Measurements from ENCODE around the gene TMPRSS4. TPM values are rescaled to one million over a fixed set of nuclear protein-coding genes. Genes with fewer than 3 reads are reported as not detected.

The TMPRSS4 gene
- total and polyA plus RNA-seq, 2 of the 13 experiments (the other 11 are each of a cell fraction or from before 2014, with no cell fraction given): 0.32 TPM; not detected in 1

DNA sequence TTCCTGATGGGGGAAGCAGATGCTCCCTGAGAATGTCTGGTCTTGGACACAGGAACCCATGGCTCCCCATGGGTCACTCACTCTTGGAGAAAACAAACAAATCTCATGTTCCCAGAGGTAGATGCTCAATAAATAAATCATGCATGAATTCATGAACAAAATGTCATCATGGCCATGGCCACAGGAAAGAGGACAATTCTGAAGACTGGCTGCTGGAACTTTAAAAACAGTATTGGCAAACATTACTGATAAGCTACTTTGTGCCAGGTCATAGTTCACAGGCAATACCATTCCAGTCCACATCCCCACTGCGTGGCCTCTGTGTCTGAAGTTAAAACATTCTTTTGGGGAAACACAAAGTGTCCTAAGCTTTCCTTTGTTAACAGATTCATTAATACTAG is 19.1 kb downstream of the TMPRSS4 start (continued):
- TF ChIP-seq NFE2L2 (IDR thresholded peaks at IDR 0.05; ENCODE audit: low read length) (no peak), HNRNPL (IDR thresholded peaks at IDR 0.05; ENCODE audit: low read depth, low read length) (no peak), RBAK (CRISPR knock-in tag; IDR thresholded peaks at IDR 0.05) (peak; percentile 56), HES4 (CRISPR knock-in tag; IDR thresholded peaks at IDR 0.05; ENCODE audit: borderline replicate concordance) (no peak), DMAP1 (CRISPR knock-in tag; IDR thresholded peaks at IDR 0.05) (0 out of 2 replicates have a peak, but pooled peaks have one; percentile 33), SRSF1 (optimal IDR thresholded peaks at IDR 0.05; ENCODE audit: low read depth, low read length) (no peak), AKAP8 (CRISPR knock-in tag; IDR thresholded peaks at IDR 0.05) (no peak), KLF6 (CRISPR knock-in tag; IDR thresholded peaks at IDR 0.05) (0 out of 2 replicates have a peak, but pooled peaks have one; percentile 19), ZNF234 (CRISPR knock-in tag; conservative IDR thresholded peaks at IDR 0.05) (no peak), ZNF614 (CRISPR knock-in tag; IDR thresholded peaks at IDR 0.05; ENCODE audit: borderline replicate concordance) (peak; percentile 58; the same call in 1 of the 2 replicates), ZNF562 (CRISPR knock-in tag; IDR thresholded peaks at IDR 0.05; ENCODE audit: borderline replicate concordance) (no peak), U2AF2 (IDR thresholded peaks at IDR 0.05; ENCODE audit: low read depth, low read length) (no peak), ZBTB8A (CRISPR knock-in tag; IDR thresholded peaks at IDR 0.05; ENCODE audit: borderline replicate concordance, low read depth) (no peak), ATF7-NPFF (CRISPR knock-in tag; IDR thresholded peaks at IDR 0.05; ENCODE audit: low read depth) (no peak), NFKB2 (CRISPR knock-in tag; IDR thresholded peaks at IDR 0.05; ENCODE audit: borderline replicate concordance) (no peak), MAZ (IDR thresholded peaks at IDR 0.05; ENCODE audit: borderline replicate concordance, low read depth, low read length) (no peak), MAZ (CRISPR knock-in tag; IDR thresholded peaks at IDR 0.05; ENCODE audit: low read depth) (no peak)
- TF ChIP-seq, protein P1, sequence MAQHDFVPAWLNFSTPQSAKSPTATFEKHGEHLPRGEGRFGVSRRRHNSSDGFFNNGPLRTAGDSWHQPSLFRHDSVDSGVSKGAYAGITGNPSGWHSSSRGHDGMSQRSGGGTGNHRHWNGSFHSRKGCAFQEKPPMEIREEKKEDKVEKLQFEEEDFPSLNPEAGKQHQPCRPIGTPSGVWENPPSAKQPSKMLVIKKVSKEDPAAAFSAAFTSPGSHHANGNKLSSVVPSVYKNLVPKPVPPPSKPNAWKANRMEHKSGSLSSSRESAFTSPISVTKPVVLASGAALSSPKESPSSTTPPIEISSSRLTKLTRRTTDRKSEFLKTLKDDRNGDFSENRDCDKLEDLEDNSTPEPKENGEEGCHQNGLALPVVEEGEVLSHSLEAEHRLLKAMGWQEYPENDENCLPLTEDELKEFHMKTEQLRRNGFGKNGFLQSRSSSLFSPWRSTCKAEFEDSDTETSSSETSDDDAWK (CRISPR knock-in tag; IDR thresholded peaks at IDR 0.05): no peak
- TF ChIP-seq, protein P2, sequence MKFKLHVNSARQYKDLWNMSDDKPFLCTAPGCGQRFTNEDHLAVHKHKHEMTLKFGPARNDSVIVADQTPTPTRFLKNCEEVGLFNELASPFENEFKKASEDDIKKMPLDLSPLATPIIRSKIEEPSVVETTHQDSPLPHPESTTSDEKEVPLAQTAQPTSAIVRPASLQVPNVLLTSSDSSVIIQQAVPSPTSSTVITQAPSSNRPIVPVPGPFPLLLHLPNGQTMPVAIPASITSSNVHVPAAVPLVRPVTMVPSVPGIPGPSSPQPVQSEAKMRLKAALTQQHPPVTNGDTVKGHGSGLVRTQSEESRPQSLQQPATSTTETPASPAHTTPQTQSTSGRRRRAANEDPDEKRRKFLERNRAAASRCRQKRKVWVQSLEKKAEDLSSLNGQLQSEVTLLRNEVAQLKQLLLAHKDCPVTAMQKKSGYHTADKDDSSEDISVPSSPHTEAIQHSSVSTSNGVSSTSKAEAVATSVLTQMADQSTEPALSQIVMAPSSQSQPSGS (CRISPR knock-in tag; IDR thresholded peaks at IDR 0.05): peak; percentile 74; the same call in 1 of the 2 replicates
- TF ChIP-seq, protein P3, sequence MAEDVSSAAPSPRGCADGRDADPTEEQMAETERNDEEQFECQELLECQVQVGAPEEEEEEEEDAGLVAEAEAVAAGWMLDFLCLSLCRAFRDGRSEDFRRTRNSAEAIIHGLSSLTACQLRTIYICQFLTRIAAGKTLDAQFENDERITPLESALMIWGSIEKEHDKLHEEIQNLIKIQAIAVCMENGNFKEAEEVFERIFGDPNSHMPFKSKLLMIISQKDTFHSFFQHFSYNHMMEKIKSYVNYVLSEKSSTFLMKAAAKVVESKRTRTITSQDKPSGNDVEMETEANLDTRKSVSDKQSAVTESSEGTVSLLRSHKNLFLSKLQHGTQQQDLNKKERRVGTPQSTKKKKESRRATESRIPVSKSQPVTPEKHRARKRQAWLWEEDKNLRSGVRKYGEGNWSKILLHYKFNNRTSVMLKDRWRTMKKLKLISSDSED (CRISPR knock-in tag; IDR thresholded peaks at IDR 0.05): no peak
- TF ChIP-seq, protein P4, sequence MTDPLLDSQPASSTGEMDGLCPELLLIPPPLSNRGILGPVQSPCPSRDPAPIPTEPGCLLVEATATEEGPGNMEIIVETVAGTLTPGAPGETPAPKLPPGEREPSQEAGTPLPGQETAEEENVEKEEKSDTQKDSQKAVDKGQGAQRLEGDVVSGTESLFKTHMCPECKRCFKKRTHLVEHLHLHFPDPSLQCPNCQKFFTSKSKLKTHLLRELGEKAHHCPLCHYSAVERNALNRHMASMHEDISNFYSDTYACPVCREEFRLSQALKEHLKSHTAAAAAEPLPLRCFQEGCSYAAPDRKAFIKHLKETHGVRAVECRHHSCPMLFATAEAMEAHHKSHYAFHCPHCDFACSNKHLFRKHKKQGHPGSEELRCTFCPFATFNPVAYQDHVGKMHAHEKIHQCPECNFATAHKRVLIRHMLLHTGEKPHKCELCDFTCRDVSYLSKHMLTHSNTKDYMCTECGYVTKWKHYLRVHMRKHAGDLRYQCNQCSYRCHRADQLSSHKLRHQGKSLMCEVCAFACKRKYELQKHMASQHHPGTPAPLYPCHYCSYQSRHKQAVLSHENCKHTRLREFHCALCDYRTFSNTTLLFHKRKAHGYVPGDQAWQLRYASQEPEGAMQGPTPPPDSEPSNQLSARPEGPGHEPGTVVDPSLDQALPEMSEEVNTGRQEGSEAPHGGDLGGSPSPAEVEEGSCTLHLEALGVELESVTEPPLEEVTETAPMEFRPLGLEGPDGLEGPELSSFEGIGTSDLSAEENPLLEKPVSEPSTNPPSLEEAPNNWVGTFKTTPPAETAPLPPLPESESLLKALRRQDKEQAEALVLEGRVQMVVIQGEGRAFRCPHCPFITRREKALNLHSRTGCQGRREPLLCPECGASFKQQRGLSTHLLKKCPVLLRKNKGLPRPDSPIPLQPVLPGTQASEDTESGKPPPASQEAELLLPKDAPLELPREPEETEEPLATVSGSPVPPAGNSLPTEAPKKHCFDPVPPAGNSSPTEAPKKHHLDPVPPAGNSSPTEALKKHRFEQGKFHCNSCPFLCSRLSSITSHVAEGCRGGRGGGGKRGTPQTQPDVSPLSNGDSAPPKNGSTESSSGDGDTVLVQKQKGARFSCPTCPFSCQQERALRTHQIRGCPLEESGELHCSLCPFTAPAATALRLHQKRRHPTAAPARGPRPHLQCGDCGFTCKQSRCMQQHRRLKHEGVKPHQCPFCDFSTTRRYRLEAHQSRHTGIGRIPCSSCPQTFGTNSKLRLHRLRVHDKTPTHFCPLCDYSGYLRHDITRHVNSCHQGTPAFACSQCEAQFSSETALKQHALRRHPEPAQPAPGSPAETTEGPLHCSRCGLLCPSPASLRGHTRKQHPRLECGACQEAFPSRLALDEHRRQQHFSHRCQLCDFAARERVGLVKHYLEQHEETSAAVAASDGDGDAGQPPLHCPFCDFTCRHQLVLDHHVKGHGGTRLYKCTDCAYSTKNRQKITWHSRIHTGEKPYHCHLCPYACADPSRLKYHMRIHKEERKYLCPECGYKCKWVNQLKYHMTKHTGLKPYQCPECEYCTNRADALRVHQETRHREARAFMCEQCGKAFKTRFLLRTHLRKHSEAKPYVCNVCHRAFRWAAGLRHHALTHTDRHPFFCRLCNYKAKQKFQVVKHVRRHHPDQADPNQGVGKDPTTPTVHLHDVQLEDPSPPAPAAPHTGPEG (CRISPR knock-in tag; IDR thresholded peaks at IDR 0.05): no peak

Data from HepG2 (cell line).